GM19240 (cell line): Measurements from ENCODE around the gene LMNTD1.

Source experiments
- DNase-seq: peaks from one replicate; pipeline ENCODE4 v3.0.0; 2011; ENCODE audit warnings: low spot score; ENCODE audit not compliant: insufficient read length

Gene LMNTD1

DNA sequence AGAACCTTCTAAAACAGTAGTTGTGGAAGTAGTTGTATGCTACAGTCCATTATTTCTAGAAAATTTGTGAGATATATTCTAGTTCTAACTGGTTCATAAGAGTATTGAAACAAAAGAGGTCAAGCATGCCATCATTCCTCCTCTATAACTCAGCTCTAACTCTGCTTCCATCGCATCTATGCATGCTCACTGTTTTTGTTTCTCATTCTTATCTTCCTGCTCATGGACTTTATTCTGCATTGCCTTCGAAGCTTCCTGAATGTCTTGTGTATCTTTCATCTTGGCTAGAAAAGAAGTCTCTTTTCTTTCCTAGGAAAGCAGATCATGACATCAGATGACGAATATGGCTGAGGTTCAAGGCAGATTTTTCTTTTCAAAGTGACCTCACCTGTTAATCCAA lies 402 bp downstream of the LMNTD1 start:
- no peak for DNase-seq

- DNase-seq: no peak
Observed at GRCh38 chr12:25550186-25550585, 2.9 kb downstream of the LMNTD1 start.

GRCh38 chr12:25549120-25549519 lies 4.0 kb downstream of the LMNTD1 start:
- DNase-seq: no peak

- no peak for DNase-seq
Observed at GRCh38 chr12:25546318-25546717, 6.8 kb downstream of the LMNTD1 start.

DNA sequence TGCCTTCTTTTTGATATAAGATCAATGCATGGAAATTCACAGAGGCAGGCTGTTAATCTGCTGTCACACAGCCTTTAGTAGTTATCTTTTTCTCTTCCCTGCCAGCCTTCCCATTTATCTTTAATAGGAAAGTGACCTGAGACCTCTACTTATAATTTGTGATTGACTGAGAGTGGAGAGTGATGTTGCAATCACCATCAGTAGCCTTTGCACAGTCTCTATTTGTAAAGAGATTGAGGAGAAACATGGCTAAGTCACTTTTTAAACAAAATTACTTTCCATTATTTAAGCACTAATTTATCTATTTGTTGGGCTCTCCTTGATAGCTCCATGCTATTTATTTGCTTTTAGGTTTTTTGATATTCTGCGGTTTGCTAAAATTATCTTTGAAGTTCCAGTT lies 19.9 kb downstream of the LMNTD1 start:
- no peak for DNase-seq

- no peak for DNase-seq
Observed at GRCh38 chr12:25531502-25532052, 21.5 kb downstream of the LMNTD1 start.

GRCh38 chr12:25529738-25530137 lies 23.3 kb downstream of the LMNTD1 start:
- DNase-seq: no peak

DNA sequence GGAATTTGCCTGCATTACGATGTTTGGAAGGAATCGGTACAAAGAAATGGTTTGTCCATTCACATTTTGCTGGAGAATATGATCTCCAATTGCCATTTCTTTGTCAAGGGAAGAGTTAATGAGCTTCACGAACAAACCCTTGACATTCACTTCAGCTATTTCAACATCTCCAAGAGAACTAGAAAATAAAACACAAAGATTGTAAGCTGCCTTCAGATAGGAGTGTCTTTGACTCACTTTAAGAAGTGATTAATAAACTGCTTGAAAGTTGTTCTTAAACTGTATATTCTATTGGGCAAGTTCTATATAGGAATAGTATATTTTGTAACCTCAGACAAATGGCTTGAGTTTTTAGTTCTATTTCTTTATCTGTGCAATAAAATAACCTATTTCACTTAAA lies 26.3 kb downstream of the LMNTD1 start:
- DNase-seq: no peak

DNA sequence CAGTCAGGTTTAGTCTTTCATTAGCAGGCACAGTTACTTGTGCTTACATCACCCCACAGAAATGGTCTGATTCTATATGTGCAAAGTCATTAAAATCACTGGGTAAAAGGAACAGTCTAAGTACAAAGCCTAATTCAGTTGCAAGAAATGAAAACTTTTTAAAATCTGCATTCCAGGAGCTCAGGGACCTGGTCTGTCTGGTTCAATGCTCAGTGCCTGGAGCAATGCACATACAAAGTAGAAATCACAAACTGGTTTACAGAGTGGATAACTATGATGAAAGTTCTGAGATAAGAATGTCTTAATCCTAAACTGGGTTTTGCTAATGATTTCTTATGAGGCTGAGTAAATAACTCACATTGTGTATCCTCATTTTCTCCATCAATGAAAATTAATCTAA lies 28.7 kb downstream of the LMNTD1 start:
- DNase-seq: no peak

DNA sequence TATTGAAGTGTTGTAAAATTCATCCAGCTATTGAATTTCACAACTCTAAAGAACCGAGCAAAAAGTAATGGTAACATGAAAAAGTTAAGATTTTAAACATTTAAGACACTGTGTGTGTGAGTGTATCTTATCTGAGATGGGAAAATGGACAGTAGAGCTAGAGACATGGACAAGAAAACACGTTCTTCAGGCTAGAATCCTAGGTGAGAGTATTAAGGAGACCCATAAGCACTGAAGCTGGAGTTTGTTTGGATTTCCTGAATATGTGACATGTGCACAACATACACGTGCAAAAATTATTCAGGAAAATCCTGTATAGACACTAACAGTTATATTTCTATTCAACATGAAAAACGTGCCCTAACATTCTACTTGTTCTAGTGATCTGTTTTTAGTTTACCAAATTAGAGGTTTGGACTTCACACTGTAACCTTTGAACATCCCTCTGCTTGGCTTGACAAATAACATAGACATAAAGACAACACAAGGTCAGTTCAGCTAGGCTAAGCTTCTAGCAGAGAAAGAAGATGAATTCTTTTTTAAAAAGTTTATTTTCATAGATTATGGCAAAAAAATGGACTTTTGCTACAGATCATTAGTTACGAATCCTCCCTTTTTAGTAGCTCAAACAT lies 31.3 kb downstream of the LMNTD1 start:
- no peak for DNase-seq

GRCh38 chr12:25518512-25518911 lies 34.6 kb downstream of the LMNTD1 start:
- DNase-seq: no peak

DNA sequence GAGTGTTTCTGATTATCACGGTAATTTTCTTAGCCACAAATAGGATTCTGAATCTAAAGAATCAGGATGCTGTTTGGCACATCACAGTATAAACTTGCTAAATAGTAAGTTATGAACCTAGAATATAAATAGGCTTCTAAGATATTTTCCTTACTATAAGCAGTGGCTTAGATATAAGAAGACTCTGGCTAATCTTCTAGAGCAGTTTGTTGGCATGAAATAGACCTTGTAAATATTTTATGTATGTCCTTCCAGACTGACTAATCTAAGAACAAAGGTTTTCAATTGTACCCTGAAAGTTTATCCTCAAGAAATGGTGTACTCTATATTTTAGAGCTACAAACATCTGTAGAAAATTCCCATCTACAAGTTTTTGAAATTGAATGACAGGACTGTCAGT lies 48.3 kb downstream of the LMNTD1 start:
- no peak for DNase-seq

DNA sequence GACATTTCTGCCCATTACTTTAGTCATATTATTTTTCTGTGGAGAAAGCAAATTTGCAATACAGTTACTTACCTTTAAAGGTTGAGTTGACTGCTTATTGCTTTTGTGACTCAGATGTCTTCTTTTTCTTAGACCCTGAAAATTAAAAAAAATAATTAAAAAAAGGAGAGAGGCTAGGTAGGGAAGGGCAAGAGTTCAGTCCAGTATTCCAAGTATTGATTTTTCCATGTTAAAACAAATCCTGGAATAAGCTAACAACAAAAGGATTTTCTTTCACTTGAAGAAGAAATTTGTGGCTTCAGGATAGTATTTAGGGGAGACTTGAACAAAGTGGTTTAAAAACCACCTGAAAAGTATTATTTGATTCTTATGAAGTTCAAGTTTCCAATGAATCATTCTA lies 49.4 kb downstream of the LMNTD1 start:
- DNase-seq: no peak

DNA sequence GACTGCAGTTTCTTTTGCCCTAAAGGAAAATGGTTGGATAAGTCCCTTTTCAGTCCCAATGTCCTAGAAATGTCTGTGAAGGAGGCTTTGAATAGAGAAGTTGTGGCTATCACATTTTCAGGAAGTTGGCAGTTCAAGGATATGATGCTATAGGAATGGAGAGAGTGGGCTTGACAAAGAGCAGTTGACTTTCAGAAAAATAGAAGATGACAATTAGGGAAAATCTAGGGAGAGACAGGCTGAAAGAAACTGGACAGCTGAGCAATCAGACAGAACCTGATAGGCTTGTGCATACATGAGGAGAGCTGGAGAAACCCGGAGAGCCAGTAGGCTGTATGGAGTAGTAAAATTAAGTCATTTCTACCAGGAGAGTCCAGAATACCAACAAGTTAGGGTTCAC lies 50.5 kb downstream of the LMNTD1 start:
- no peak for DNase-seq

- no peak for DNase-seq
Observed at GRCh38 chr12:25502118-25502517, 51.0 kb downstream of the LMNTD1 start.

- no peak for DNase-seq
Observed at GRCh38 chr12:25501549-25501948, 51.5 kb downstream of the LMNTD1 start.

DNA sequence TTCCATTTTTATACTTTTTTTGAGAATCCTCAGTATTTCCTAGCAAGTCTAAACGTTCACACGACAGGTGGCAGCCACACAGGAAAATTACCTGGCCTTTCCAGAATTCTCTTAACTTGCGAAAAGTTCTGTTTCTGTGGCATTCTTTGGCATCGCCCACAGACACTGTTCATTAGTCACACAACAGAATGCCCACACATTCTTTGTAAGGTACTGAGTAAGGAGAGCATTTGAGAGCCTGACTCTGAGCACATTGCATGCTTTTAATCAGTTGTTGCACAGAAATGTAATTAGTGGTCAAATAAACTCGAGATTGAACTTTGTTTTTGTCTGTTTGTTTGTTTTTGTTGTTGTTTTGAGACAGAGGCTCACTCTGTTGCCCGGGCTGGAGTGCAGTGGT lies 52.4 kb downstream of the LMNTD1 start:
- DNase-seq: no peak

DNA sequence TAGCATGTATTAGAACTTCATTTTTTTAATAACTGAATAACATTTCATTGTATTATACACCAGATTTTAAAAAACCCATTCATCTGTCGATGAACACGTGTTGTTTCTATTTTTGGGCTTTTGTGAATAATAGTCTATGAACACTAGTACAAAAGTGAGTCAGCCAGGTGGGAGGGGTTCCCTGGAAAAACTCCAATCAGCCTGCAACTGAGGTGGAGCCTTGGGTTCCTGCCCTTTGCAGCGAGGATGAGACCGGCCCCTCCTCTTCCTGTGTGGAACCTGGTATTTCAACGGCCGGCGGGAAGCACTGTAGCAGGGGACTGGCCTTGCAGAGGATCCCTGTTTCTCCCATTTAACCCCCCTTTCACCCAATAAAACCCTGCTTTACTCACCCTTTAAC lies 56.1 kb downstream of the LMNTD1 start:
- no peak for DNase-seq

DNA sequence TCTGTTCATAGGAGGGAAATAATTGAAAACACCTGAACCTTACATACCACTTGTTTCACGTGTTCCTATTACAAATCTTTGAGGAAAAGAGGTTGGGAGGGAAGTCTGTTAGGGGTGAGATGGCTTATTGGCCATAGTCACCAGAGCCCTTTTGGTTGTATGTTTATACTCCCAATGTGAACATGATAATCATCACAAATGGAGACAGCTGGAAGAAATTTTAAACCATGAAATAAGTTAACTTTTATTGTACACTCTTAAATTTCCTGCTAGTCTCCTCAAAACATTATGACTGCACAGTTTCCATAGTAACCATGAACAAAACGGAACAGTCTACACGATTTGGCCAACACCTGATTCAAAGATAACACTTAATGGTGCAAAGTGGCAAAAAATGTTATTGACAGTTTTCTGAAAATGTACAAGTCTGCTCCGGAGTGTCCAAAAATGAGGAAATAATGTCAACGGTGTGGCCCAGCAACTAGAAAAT lies 56.9 kb downstream of the LMNTD1 start:
- DNase-seq: no peak

GRCh38 chr12:25495331-25496097 lies 57.6 kb downstream of the LMNTD1 start:
- no peak for DNase-seq

DNA sequence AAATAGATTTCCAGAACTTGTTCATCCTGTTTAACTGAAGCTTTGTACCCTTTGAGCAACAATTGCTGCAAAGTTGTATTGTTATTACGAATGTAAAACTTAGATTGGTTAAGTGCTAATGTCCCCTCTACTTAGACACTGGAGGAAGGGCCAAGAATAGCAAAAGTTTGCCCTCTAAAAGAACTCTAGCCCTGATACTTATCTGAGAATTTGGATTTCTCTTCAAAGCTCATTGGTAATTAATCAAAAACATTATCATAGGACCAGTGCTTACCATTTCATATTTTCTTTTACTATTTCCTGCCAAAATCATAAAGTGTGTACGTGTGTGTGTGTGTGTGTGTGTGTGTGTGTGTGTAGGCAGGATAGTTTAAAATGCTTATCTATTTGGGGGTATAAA lies 58.2 kb downstream of the LMNTD1 start:
- DNase-seq: no peak

GRCh38 chr12:25493682-25494081 lies 59.4 kb downstream of the LMNTD1 start:
- DNase-seq: no peak
